ENCODE results near the gene MRGPRX2. TPM values are rescaled to one million over a fixed set of nuclear protein-coding genes. Genes with fewer than 3 reads are reported as not detected.
A peak's percentile ranks its signal among the peaks of the same experiment; 100 is the strongest.

Gene MRGPRX2
- total RNA-seq, 1 donor from 2014 or later, result not detected

DNA sequence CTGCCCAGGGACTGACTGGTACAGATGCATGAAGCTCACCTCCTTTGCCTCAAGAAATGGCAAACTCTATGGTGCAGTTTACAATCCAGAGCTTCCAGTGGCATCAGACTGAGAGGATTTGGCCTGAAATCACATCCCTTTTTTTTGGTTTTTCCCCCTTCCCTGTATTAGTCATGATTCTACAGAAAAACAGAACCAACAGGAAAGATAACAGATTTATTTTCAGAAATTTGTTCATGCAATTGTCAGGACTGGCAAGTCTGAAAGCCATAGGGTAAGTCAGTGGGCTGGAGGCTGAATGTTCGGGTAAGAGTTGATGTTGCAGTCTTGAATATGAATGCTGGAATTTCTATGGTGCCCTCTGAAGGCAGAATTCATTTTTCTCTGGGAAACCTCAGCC is 44.5 kb upstream of the MRGPRX2 start:
- TF ChIP-seq CTCF (IDR thresholded peaks at IDR 0.05; ENCODE audit: insufficient read depth, low read depth, low read length) (no peak), EZH2 (IDR thresholded peaks at IDR 0.05; ENCODE audit: insufficient read depth, low read length) (no peak)
- H3K4me2 ChIP-seq (ENCODE audit: low read length), result no peak overlapping the region
- no peak overlapping the region for H3K4me3 ChIP-seq (ENCODE audit: insufficient read depth, low read depth, low read length)
- Mint-ChIP-seq H3K9me3 (ENCODE audit: unreplicated experiment) (peaks cover 6% of the 10 kb centered on the region), H3K36me3 (ENCODE audit: low read depth, unreplicated experiment) (no peaks in the 10 kb centered on the region), H3K4me3 (ENCODE audit: unreplicated experiment) (no peak overlapping the region), H3K4me1 (ENCODE audit: low read depth, unreplicated experiment) (no peaks in the 10 kb centered on the region), H3K27me3 (ENCODE audit: low read depth, unreplicated experiment) (peaks cover 12% of the 10 kb centered on the region), H3K27ac (ENCODE audit: unreplicated experiment) (no peak overlapping the region)
- H3K27me3 ChIP-seq (ENCODE audit: insufficient read depth, low read length), result peaks cover 6% of the 10 kb centered on the region
- no peaks in the 10 kb centered on the region for H3K36me3 ChIP-seq (ENCODE audit: insufficient read depth, low read length)
- DNase-seq (ENCODE audit: low read depth) (no peak), FAIRE-seq (no peak)
- no peaks in the 10 kb centered on the region for H3K9me3 ChIP-seq (ENCODE audit: insufficient read depth, low read depth, low read length)
- no peaks in the 10 kb centered on the region for H4K20me1 ChIP-seq (ENCODE audit: insufficient read depth, low read length)
- H2AFZ ChIP-seq (ENCODE audit: low read depth, low read length), result no peak overlapping the region
- H3K4me1 ChIP-seq (ENCODE audit: insufficient read depth, low read length), result no peaks in the 10 kb centered on the region
- no peaks in the 10 kb centered on the region for H3K79me2 ChIP-seq (ENCODE audit: insufficient read depth, low read length)
- H3K27ac ChIP-seq (ENCODE audit: low read depth, low read length), result no peak overlapping the region
- no peak overlapping the region for H3K9ac ChIP-seq (ENCODE audit: low read length)

DNA sequence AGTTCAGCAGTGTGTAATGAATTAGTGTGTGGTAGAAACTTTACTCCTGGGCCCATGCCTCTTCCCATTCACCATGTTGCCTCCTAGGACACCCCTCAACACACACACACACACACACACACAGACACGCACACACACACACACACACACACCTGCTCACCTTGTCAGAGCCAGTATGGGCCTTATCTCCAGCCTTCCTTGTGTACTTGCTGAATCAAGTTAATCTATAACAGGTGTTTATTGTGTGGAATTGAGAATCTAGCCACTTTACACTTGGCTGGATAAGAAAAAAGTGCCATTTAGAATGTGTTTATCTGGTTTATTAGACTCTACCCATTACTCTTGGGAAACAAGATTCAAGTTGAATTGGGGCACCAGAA is 42.0 kb upstream of the MRGPRX2 start:
- H2AFZ ChIP-seq (ENCODE audit: low read depth, low read length), result no peak overlapping the region
- TF ChIP-seq CTCF (IDR thresholded peaks at IDR 0.05; ENCODE audit: insufficient read depth, low read depth, low read length), result no peak
- TF ChIP-seq EZH2 (IDR thresholded peaks at IDR 0.05; ENCODE audit: insufficient read depth, low read length), result no peak
- no peak overlapping the region for H3K9ac ChIP-seq (ENCODE audit: low read length)
- no peak overlapping the region for H3K27ac Mint-ChIP-seq (ENCODE audit: unreplicated experiment)
- peaks cover 12% of the 10 kb centered on the region for H3K27me3 ChIP-seq (ENCODE audit: insufficient read depth, low read length)
- no peaks in the 10 kb centered on the region for H3K4me1 ChIP-seq (ENCODE audit: insufficient read depth, low read length)
- H3K9me3 ChIP-seq (ENCODE audit: insufficient read depth, low read depth, low read length), result no peaks in the 10 kb centered on the region
- H3K27ac ChIP-seq (ENCODE audit: low read depth, low read length), result no peak overlapping the region
- DNase-seq (ENCODE audit: low read depth) (no peak), FAIRE-seq (no peak)
- H3K4me3 Mint-ChIP-seq (ENCODE audit: unreplicated experiment), result no peak overlapping the region
- no peaks in the 10 kb centered on the region for H3K4me1 Mint-ChIP-seq (ENCODE audit: low read depth, unreplicated experiment)
- no peaks in the 10 kb centered on the region for H3K36me3 ChIP-seq (ENCODE audit: insufficient read depth, low read length)
- no peaks in the 10 kb centered on the region for H4K20me1 ChIP-seq (ENCODE audit: insufficient read depth, low read length)
- no peak overlapping the region for H3K4me2 ChIP-seq (ENCODE audit: low read length)
- H3K9me3 Mint-ChIP-seq (ENCODE audit: unreplicated experiment), result peaks cover 6% of the 10 kb centered on the region
- no peaks in the 10 kb centered on the region for H3K79me2 ChIP-seq (ENCODE audit: insufficient read depth, low read length)
- no peaks in the 10 kb centered on the region for H3K36me3 Mint-ChIP-seq (ENCODE audit: low read depth, unreplicated experiment)
- H3K27me3 Mint-ChIP-seq (ENCODE audit: low read depth, unreplicated experiment), result peaks cover 29% of the 10 kb centered on the region
- H3K4me3 ChIP-seq (ENCODE audit: insufficient read depth, low read depth, low read length), result no peak overlapping the region

- Histone ChIP-seq H3K27me3 (ENCODE audit: insufficient read depth, low read length) (peaks cover 12% of the 10 kb centered on the region), H3K27ac (ENCODE audit: low read depth, low read length) (no peak overlapping the region), H3K4me3 (ENCODE audit: insufficient read depth, low read depth, low read length) (no peak overlapping the region), H3K4me1 (ENCODE audit: insufficient read depth, low read length) (no peaks in the 10 kb centered on the region), H3K9me3 (ENCODE audit: insufficient read depth, low read depth, low read length) (no peaks in the 10 kb centered on the region), H3K79me2 (ENCODE audit: insufficient read depth, low read length) (no peaks in the 10 kb centered on the region), H3K36me3 (ENCODE audit: insufficient read depth, low read length) (no peaks in the 10 kb centered on the region), H2AFZ (ENCODE audit: low read depth, low read length) (no peak overlapping the region), H3K9ac (ENCODE audit: low read length) (no peak overlapping the region), H3K4me2 (ENCODE audit: low read length) (no peak overlapping the region), H4K20me1 (ENCODE audit: insufficient read depth, low read length) (no peaks in the 10 kb centered on the region)
- H3K9me3 Mint-ChIP-seq (ENCODE audit: unreplicated experiment), result peaks cover 7% of the 10 kb centered on the region
- H3K4me3 Mint-ChIP-seq (ENCODE audit: unreplicated experiment), result no peak overlapping the region
- DNase-seq (ENCODE audit: low read depth) (peak; percentile 18), FAIRE-seq (no peak)
- TF ChIP-seq CTCF (IDR thresholded peaks at IDR 0.05; ENCODE audit: insufficient read depth, low read depth, low read length) (no peak), EZH2 (IDR thresholded peaks at IDR 0.05; ENCODE audit: insufficient read depth, low read length) (no peak)
- no peak overlapping the region for H3K27ac Mint-ChIP-seq (ENCODE audit: unreplicated experiment)
- no peaks in the 10 kb centered on the region for H3K36me3 Mint-ChIP-seq (ENCODE audit: low read depth, unreplicated experiment)
- peaks cover 33% of the 10 kb centered on the region for H3K27me3 Mint-ChIP-seq (ENCODE audit: low read depth, unreplicated experiment)
- H3K4me1 Mint-ChIP-seq (ENCODE audit: low read depth, unreplicated experiment), result no peaks in the 10 kb centered on the region
Observed at GRCh38 chr11:19101796-19102520, 41.4 kb upstream of the MRGPRX2 start.

Data from astrocyte (in vitro differentiated cells and primary cell).